GM19395 (cell line): ENCODE data around the gene PNKD.
"Not testable (repeated sequence)": the region's sequence is repeated elsewhere in the genome, so short reads cannot be mapped to it uniquely, and the experiment has no call there.

ENCODE experiments used
- ATAC-seq: cut with Tn5 transposase; IDR thresholded peaks from one replicate; pipeline ENCODE4 v1.9.1; 2021; ENCODE audit warnings: mild to moderate bottlenecking, moderate library complexity; ENCODE audit not compliant: unreplicated experiment

Gene PNKD

GRCh38 chr2:218314764-218315163 is 44.4 kb downstream of the PNKD start:
- not testable (repeated sequence) for ATAC-seq

GRCh38 chr2:218315397-218315796 is 45.1 kb downstream of the PNKD start:
- ATAC-seq: no peak

DNA sequence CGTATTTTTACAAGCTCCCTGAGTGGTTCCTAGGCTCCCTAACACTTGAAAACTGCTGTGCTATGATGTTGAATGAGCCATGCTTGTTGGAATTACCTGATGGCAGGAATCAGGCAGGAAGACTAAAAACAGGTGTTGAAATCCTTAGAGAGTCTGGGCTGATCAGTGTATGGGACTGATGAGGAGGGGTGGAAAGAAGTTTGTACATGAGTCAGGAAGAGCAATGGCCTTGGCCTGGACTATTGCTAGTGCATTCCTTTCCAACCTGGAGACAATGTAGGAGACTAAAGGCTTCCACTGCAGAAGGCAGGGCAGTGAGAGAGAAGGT is 46.9 kb downstream of the PNKD start:
- ATAC-seq: no peak

GRCh38 chr2:218317835-218318234 is 47.5 kb downstream of the PNKD start:
- no peak for ATAC-seq

- ATAC-seq: no peak
Observed at GRCh38 chr2:218318241-218318640, 47.9 kb downstream of the PNKD start.

DNA sequence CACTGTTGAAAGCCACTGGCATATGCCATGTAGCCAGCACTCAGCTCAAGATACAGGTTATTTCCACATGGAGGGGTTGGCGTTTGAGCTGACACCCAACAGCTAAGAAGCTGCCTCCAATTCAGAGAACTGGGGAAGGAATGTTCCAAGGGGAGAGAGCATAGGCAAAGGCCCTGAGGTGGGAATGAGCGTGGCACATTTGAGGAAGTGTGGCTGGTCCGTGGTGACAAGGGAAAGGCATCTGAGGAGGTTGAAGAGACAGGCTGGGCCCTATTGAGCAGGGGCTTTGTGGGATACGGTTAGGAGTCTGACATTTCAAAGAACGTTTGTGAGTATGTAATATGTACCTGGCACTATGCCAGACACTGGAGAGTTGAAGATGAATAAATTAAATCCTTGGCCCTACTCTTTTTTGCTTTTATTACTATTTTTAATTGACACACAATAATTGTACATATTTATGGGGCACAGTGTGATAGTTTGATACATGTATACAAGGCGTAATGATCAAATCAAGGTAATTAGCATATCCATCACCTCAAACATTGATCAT is 49.6 kb downstream of the PNKD start:
- no peak for ATAC-seq

GRCh38 chr2:218320704-218321336 is 50.5 kb downstream of the PNKD start:
- ATAC-seq: no peak

DNA sequence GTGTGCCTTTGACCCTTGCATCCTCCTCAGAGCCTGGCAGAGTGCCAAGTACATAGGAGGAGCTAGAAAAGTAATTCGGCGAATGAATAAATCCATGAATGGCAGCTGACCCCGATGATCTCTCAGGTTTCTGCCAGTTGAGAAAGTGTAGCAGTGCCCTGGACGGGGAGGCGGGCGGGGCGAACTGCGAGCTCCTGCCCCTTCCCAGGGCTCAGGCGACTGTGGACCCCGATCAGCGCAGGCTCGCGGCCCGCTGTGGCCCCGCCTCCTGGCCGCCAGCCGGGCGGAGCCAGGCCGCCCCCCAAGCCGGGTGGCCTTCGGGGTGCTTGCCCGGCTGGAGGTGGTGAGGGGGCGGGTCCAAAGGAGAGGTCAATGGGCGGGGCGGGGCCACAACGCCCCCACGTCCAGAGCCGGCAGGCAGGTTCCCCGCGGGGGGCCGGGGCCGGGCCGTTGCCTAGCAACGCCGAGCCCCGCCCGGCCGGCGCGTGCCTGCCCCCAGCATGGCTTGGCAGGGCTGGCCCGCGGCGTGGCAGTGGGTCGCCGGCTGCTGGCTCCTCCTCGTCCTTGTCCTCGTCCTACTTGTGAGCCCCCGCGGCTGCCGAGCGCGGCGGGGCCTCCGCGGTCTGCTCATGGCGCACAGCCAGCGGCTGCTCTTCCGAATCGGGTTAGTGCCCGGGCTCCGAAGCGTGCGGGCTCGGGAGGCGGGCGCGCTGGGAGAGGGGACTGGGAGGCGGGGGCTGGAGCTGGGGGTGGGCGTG is 52.6 kb downstream of the PNKD start:
- ATAC-seq: peak; percentile 68

- ATAC-seq: no peak
Observed at GRCh38 chr2:218323526-218324472, 53.5 kb downstream of the PNKD start.

DNA sequence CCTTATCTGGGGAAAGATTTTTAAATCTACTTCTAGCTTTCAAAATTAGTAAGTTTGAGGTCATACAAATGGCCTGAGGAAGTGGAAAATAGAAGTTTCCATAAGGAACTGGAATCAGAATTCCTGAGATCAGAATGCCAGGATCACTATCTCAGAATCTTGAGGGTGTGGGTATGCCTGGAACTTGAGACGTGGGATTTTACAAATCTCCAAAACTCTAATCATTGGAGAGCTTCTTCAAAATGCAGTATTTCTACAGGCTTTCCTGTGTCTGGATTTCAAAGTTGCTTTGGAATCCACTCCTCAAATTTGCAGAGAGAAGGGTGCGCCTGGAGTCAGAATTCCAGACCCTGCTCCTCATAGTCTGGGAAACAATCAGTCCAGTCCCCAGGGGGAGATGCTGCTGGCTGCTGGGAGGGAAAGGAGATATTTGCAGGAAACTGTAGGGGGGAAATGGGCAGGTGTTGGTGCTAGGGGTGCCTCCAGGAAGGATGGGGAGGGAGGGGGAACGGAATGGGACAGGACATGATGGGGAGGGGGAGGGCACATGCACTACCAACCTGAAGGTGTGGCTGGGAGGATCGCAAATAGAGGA is 55.3 kb downstream of the PNKD start:
- ATAC-seq: no peak

DNA sequence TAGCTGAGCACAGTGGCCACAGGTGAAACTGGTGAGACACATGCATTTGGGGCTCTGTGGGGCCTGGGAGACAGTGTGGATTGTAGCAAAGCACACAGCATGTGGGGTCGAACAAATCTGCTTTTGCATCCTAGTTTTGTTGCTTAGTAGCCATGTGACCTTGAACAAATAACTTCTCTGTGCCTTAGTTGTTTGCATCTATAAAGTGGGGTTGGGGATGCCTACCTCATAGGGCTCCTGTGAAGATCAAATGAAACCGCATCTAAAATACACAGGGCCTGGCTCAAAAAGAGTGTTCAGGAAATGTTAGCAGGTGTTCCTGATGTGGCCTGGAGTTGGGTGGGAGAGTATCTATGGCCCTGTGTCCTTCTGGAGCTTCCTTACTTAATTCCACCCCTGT is 56.0 kb downstream of the PNKD start:
- ATAC-seq: no peak

GRCh38 chr2:218327451-218328210 is 57.3 kb downstream of the PNKD start:
- no peak for ATAC-seq

GRCh38 chr2:218328294-218328693 is 58.0 kb downstream of the PNKD start:
- ATAC-seq: no peak

DNA sequence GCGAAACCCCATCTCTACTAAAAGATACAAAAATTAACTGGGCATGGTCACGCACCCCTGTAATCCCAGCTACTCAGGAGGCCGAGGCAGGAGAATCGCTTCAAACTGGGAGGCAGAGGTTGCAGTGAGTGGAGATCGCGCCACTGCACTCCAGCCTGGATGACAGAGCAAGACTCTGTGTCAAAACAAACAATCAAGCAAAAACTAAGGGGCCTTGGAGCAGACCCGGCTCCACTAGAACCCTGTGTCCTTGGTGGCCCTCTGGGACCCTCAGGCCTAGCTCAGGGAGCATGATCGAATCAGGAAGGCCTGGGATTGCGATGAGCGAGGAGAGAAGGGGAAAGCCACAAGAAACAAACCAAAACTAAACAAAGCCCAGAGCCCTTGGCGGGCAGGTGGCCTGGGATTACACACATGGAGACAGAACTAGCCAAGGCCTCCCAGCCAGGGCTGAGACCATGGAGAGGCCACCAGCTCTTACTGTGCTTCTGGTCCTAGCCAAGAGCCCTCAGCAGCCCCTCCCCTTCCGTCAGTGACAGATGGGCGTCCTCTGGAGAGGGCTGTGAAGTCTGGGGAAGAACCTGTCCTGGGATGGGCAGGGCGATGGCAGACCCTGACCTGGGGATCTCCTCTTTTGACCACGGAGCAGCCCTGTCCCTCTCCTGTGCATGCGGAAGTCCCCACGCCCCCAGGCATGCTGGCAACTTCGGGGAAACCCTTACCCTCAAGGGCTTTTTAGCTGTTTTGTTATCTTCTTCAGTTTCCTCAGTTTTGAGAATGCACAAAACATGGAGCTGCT is 58.9 kb downstream of the PNKD start:
- ATAC-seq: peak; percentile 40

DNA sequence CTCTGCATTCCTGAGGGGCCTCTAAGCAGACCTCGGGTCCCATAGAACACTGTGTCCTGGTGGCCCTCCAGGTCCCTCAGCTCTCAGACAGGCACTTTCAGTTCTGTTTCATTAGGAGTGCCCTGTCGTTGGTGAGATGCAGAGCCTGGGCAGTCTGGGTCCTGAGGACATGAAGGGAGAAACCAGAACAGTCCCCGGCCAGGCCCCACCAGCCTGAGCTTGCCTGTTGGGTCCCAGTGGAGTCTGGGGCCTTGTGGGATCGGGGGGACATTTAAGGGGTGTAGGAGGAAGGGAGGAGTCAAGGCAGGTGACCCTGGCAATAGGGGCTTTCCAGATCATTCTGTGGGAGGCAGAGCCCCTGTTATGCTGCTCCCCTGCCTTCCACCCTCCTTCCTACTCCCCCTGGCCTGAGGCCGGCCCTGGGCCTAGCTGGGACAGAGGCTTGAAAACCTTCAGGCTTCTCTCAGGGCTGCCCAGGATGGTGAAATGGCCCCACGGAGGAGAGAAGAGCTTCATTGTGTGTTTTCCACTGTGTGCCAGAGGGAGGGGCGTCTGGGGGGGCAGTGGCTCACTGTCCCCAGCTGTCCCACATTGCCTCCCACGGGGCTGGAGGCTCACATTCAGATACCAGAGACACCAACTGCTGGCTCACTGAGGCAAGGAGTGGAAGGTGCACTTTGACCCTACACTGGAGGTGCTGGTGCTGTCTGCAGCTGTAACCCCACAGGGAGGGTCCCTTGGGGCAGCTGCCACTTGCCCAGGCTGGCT is 59.7 kb downstream of the PNKD start:
- peak; percentile 45 for ATAC-seq

- no peak for ATAC-seq
Observed at GRCh38 chr2:218331745-218332144, 61.4 kb downstream of the PNKD start.

DNA sequence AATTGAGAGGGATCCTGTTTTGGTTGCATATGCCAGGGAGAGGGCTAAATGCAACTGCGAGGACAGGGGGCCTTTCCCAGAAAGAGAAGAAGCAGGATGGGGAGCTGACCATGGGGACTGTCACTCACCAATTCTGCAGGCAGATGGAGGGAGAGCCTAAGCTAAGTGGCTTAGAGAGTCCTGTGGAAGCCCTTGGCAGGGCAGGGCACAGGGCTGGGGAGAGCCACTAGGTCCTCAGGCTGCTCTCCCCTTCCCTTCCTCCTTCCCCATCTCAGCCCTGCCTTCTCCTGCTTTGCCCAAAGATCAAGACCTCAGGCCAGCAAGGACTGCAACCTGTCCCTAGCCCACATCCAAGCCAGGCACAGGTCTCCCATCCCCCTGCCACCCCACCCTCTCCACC is 62.0 kb downstream of the PNKD start:
- ATAC-seq: no peak

GRCh38 chr2:218332920-218333645 is 62.8 kb downstream of the PNKD start:
- ATAC-seq: no peak
